HCT116 (cell line): ENCODE measurements around the gene CCR5AS.

Source experiments
- ATAC-seq: fragments of 200-7000 bp; cut with Tn5 transposase; 2 replicates; pipeline ENCODE4 v1.9.1; 2020; ENCODE audit warnings: mild to moderate bottlenecking, moderate library complexity
- BruUV-seq: library from RNA; stranded (reverse); fragments of 400-500 nt; replicated peaks from 2 replicates; lab custom pipeline; 2021; lab: Mats Ljungman, UMichigan
- CTCF ChIA-PET: fragments of 300-600 bp; sonication (Branson Sonifier 250); formaldehyde crosslinking; loops from one replicate; lab custom pipeline; 2021; ENCODE audit warnings: antibody characterized with exemption; lab: Charles Lee
- POLR2A ChIA-PET: fragments of 300-600, 350-600 bp; sonication (Branson Sonifier 250); formaldehyde crosslinking; loops from one replicate; lab custom pipeline; 2021; ENCODE audit warnings: antibody characterized with exemption; lab: Charles Lee
- RAD21 ChIA-PET, 2 experiments: fragments of 300-600 bp; sonication (Branson Sonifier 250); formaldehyde crosslinking; loops; one replicate each; lab custom pipeline; 2023; ENCODE audit warnings: low total read pairs in 2 of 2; ENCODE audit not compliant: uncharacterized antibody in 2 of 2, unreplicated experiment in 2 of 2, low non-redundant PET in 1 of 2; lab: Charles Lee
- DNase-seq: peaks from one replicate; pipeline ENCODE4 v3.0.0-alpha.2; 2010; ENCODE audit warnings: low read depth, low spot score
- H2AFZ ChIP-seq: fragments of 200-600 bp; shearing (Covaris generic), sonication (generic); 2 replicates; pipeline ENCODE4 v1.6.1; 2017; ENCODE audit warnings: low read depth, mixed run types, mixed read lengths, antibody characterized with exemption, low read length; ENCODE audit not compliant: poor library complexity, severe bottlenecking
- H3K27ac ChIP-seq: 2 replicates; pipeline ENCODE4 v1.5.1; 2012; ENCODE audit warnings: low read depth, low read length
- H3K27me3 ChIP-seq: fragments of 200-600 bp; sonication (generic); 2 replicates; pipeline ENCODE4 v1.6.1; 2016; ENCODE audit warnings: mixed run types, low read length, mixed read lengths; ENCODE audit not compliant: insufficient read depth
- H3K36me3 ChIP-seq, 2 experiments: fragments of 200-500 bp in 1 of 2; fragments of 200-600 bp in 1 of 2; sonication (Bioruptor generic) in 1 of 2; sonication (generic) in 1 of 2; 2 replicates each; pipeline versions ENCODE4 v1.5.1 to v1.6.1; 2014 to 2016; ENCODE audit warnings: low read length in 2 of 2, inconsistent platforms in 1 of 2, mixed read lengths in 1 of 2, mixed run types in 1 of 2; ENCODE audit not compliant: insufficient read depth in 2 of 2, control insufficient read depth in 1 of 2
- H3K4me1 ChIP-seq, 2 experiments: fragments of 200-600 bp in 1 of 2; sonication (generic) in 1 of 2; 2 replicates each; pipeline versions ENCODE4 v1.5.1 to v1.6.1; 2012 to 2017; ENCODE audit warnings: low read length in 2 of 2, inconsistent platforms in 1 of 2, mild to moderate bottlenecking in 1 of 2, mixed read lengths in 1 of 2, mixed run types in 1 of 2, moderate library complexity in 1 of 2; ENCODE audit not compliant: insufficient read depth in 2 of 2, control insufficient read depth in 1 of 2
- H3K4me2 ChIP-seq: fragments of 200-600 bp; sonication (generic); 2 replicates; pipeline ENCODE4 v1.6.1; 2017; ENCODE audit warnings: mixed run types, low read length, mixed read lengths
- H3K4me3 ChIP-seq, 2 experiments: fragments of 200-600 bp in 1 of 2; sonication (generic) in 1 of 2; replicated peaks in 1 of 2; 2 replicates each; pipeline ENCODE4 v1.5.1; 2011 to 2016; ENCODE audit warnings: low read length in 2 of 2, control low read depth in 1 of 2, low read depth in 1 of 2, mild to moderate bottlenecking in 1 of 2, mixed read lengths in 1 of 2, mixed run types in 1 of 2
- H3K79me2 ChIP-seq: fragments of 200-600 bp; sonication (generic); 2 replicates; pipeline ENCODE4 v1.6.1; 2017; ENCODE audit warnings: mild to moderate bottlenecking, mixed run types, low read length, moderate library complexity, mixed read lengths; ENCODE audit not compliant: insufficient read depth
- H3K9ac ChIP-seq: fragments of 200-600 bp; sonication (generic); 2 replicates; pipeline ENCODE4 v1.6.1; 2016; ENCODE audit warnings: low read length, mixed read lengths
- H3K9me2 ChIP-seq: fragments of 200-600 bp; sonication (generic), shearing (Covaris generic); 2 replicates; pipeline ENCODE4 v1.6.1; 2017; ENCODE audit warnings: mixed run types, mild to moderate bottlenecking, moderate library complexity; ENCODE audit not compliant: insufficient read depth
- H3K9me3 ChIP-seq, 2 experiments: fragments of 200-500 bp in 1 of 2; fragments of 200-600 bp in 1 of 2; sonication (Bioruptor generic) in 1 of 2; sonication (generic) in 1 of 2; 2 replicates each; pipeline ENCODE4 v1.6.1; 2014 to 2017; ENCODE audit warnings: low read length in 2 of 2, mixed read lengths in 2 of 2, inconsistent platforms in 1 of 2, low read depth in 1 of 2, mild to moderate bottlenecking in 1 of 2, mixed run types in 1 of 2, moderate library complexity in 1 of 2; ENCODE audit not compliant: control insufficient read depth in 1 of 2, insufficient read depth in 1 of 2
- H4K20me1 ChIP-seq: fragments of 200-600 bp; sonication (generic), shearing (Covaris generic); 2 replicates; pipeline ENCODE4 v1.6.1; 2017; ENCODE audit warnings: mixed run types, mild to moderate bottlenecking, moderate library complexity; ENCODE audit not compliant: insufficient read depth
- ATF3 ChIP-seq: IDR thresholded peaks from 2 replicates; pipeline ENCODE4 v1.6.1; 2012
- CTCF ChIP-seq, 3 experiments: fragments of 200-600 bp in 1 of 3; sonication (generic) in 1 of 3; IDR thresholded peaks in 2 of 3; conservative IDR thresholded peaks in 1 of 3; 2 replicates each; pipeline ENCODE4 v1.5.1; 2012 to 2017; ENCODE audit warnings: low read depth in 2 of 3, low read length in 2 of 3, antibody characterized with exemption in 1 of 3, borderline replicate concordance in 1 of 3, control low read depth in 1 of 3, mild to moderate bottlenecking in 1 of 3, mixed read lengths in 1 of 3, mixed run types in 1 of 3, moderate library complexity in 1 of 3; ENCODE audit not compliant: insufficient read depth in 1 of 3
- EGR1 ChIP-seq: IDR thresholded peaks from 2 replicates; pipeline ENCODE4 v1.6.1; 2012; ENCODE audit warnings: low read depth
- ELF1 ChIP-seq: IDR thresholded peaks from 2 replicates; pipeline ENCODE4 v1.6.1; 2012; ENCODE audit warnings: low read depth, borderline replicate concordance
- EZH2 ChIP-seq: fragments of 200-600 bp; sonication (generic); IDR thresholded peaks from 2 replicates; pipeline ENCODE4 v1.6.1; 2017; ENCODE audit warnings: antibody characterized with exemption, mixed run types
- EZH2phosphoT487 ChIP-seq: fragments of 200-600 bp; IDR thresholded peaks from 2 replicates; pipeline ENCODE4 v1.6.1; 2018; ENCODE audit warnings: antibody characterized with exemption, borderline replicate concordance
- POLR2A ChIP-seq: IDR thresholded peaks from 2 replicates; pipeline ENCODE4 v1.7.0; 2011; ENCODE audit warnings: borderline replicate concordance; ENCODE audit not compliant: insufficient read depth, insufficient read length; ENCODE audit errors: extremely low read depth
- SIN3A ChIP-seq: IDR thresholded peaks from 2 replicates; pipeline ENCODE4 v1.6.1; 2012; ENCODE audit warnings: low read depth
- TCF7L2 ChIP-seq: IDR thresholded peaks from 2 replicates; pipeline ENCODE4 v1.7.0; 2011; ENCODE audit warnings: borderline replicate concordance, inconsistent platforms; ENCODE audit not compliant: insufficient read depth, insufficient read length; ENCODE audit errors: extremely low read depth
- YY1 ChIP-seq: IDR thresholded peaks from 2 replicates; pipeline ENCODE4 v1.6.1; 2011; ENCODE audit warnings: low read length, low read depth, moderate library complexity, mild to moderate bottlenecking; ENCODE audit not compliant: insufficient replicate concordance; ENCODE audit errors: extremely low read depth
- ZBTB33 ChIP-seq: IDR thresholded peaks from 2 replicates; pipeline ENCODE4 v1.6.1; 2011; ENCODE audit warnings: mild to moderate bottlenecking, low read length, moderate library complexity; ENCODE audit not compliant: insufficient replicate concordance; ENCODE audit errors: extremely low read depth
- ZFX ChIP-seq: fragments of 450-650 bp; IDR thresholded peaks from 2 replicates; pipeline ENCODE4 v1.6.1; 2017
- intact Hi-C: fragments of 100-400 bp; cut with micrococcal nuclease; formaldehyde crosslinking; loops from 2 replicates; pipeline ENCODE4 v1.10.0; 2022

CCR5AS gene

GRCh38 chr3:46383951-46384330 lies 22.9 kb downstream of the CCR5AS start:
- no peaks in the 10 kb centered on the region for H3K9me3 ChIP-seq
- no peak for TF ChIP-seq ATF3
- no peak for TF ChIP-seq ELF1
- no peak for TF ChIP-seq EGR1
- no peak for TF ChIP-seq ZBTB33
- no peak for TF ChIP-seq TCF7L2
- TF ChIP-seq POLR2A: no peak
- TF ChIP-seq EZH2phosphoT487: no peak
- TF ChIP-seq EZH2: no peak
- TF ChIP-seq CTCF (IDR thresholded peaks at IDR 0.05 in 2 of 3, conservative IDR thresholded peaks at IDR 0.05 in 1 of 3; ENCODE audit: borderline replicate concordance in 1 of 3, insufficient read depth in 1 of 3, low read depth in 2 of 3, low read length in 2 of 3): no peak
- no peak for TF ChIP-seq SIN3A
- TF ChIP-seq ZFX: no peak
- TF ChIP-seq YY1: no peak
- no peak overlapping the region for H3K27ac ChIP-seq
- H3K4me1 ChIP-seq: peaks cover 0 to 7% of the 10 kb centered on the region in 2 experiments; a peak in 2 of 4 replicates
- no peak overlapping the region for H2AFZ ChIP-seq
- no peak overlapping the region for H3K4me3 ChIP-seq
- ChIA-PET POLR2A (no interaction called here), CTCF (interaction anchor here (0.8 to 1.5 kb wide), 3 partner anchors 11 to 14 kb away, joined by 3 read pairs; partner anchors contain the start of gene CCR5), RAD21 (no interaction called here)
- no peaks in the 10 kb centered on the region for H3K9me2 ChIP-seq
- H3K36me3 ChIP-seq: no peaks in the 10 kb centered on the region
- BruUV-seq: no TSS peak
- H3K79me2 ChIP-seq: no peaks in the 10 kb centered on the region
- no peak overlapping the region for H3K9ac ChIP-seq
- ATAC-seq (no peak), DNase-seq (no peak)
- intact Hi-C loops: no loop called here
- no peaks in the 10 kb centered on the region for H4K20me1 ChIP-seq
- no peaks in the 10 kb centered on the region for H3K27me3 ChIP-seq
- no peak overlapping the region for H3K4me2 ChIP-seq
